NCI-H1048 (cell line): Measurements from ENCODE around the gene ANKRD53.
"Not testable (repeated sequence)": the region's sequence is repeated elsewhere in the genome, so short reads cannot be mapped to it uniquely, and the experiment has no call there.

Source experiments
- DNase-seq: peaks from one replicate; lab custom pipeline; 2025; lab: John Stamatoyannopoulos, UW

ANKRD53 gene

DNA sequence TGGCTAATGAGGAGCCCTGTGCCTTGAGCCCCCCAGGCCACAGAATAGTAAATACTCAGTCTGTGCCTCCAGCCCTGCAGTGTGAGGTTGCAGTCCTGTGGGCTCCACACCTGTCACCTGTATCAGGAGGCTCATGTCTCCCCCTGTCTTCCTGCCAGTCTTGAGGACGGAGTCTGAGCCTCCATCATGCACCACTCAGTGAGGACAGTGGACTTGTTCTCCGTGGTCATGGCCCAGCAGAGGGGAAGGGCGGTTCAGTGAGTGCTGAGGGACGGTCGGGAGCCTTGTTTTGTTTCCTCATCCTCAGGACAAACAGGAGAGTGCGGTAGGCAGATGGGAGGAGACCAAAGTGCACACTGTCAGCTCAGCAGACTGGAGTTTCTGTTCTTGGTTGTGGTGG, 33.4 kb downstream of the ANKRD53 start:
- not testable (repeated sequence) for DNase-seq

GRCh38 chr2:71018625-71019024, 40.2 kb downstream of the ANKRD53 start:
- no peak for DNase-seq

- not testable (repeated sequence) for DNase-seq
Measured at GRCh38 chr2:71019989-71020388, 41.6 kb downstream of the ANKRD53 start.

GRCh38 chr2:71021394-71021793, 43.0 kb downstream of the ANKRD53 start:
- DNase-seq, result not testable (repeated sequence)

DNA sequence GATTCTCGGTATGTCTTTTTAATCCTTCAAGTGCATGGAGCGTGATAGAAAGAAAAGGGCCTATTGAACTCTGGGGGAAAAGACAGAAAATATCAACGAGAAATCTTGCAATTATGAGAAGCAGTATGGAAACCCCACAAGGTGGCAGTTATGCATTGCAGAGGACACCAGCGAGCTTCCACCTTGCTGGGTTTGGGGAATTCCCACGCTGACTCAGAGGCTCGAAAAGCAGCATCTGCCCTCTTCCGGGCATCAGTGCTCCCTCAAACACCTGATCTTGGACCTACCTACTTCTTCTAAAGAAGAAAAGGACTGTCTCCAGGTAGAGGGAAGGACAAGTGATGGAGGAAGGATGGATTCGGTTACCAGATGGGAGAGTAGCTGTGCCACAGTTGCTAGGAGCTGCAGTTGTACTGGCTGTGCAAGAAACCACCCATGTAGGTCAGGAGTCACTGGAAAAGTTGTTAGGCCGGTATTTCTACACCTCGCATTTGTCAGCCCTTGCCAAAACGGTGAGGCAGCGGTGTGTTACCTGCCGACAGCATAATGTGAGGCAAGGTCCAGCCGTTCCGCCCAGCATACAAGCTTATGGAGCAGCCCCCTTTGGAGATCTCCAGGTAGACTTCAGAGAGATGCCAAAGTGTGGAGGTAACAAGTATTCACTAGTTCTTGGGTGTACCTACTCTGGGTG, 45.3 kb downstream of the ANKRD53 start:
- not testable (repeated sequence) for DNase-seq
